ENCODE measurements around the gene DMKN. TPM values are rescaled to one million over a fixed set of nuclear protein-coding genes. Genes with fewer than 3 reads are reported as not detected.

Gene DMKN
- total and polyA plus RNA-seq, 2 of the 8 experiments (the other 6 are each of a cell fraction or from before 2014, with no cell fraction given), result 290 to 330 TPM

- TF ChIP-seq, protein P1, sequence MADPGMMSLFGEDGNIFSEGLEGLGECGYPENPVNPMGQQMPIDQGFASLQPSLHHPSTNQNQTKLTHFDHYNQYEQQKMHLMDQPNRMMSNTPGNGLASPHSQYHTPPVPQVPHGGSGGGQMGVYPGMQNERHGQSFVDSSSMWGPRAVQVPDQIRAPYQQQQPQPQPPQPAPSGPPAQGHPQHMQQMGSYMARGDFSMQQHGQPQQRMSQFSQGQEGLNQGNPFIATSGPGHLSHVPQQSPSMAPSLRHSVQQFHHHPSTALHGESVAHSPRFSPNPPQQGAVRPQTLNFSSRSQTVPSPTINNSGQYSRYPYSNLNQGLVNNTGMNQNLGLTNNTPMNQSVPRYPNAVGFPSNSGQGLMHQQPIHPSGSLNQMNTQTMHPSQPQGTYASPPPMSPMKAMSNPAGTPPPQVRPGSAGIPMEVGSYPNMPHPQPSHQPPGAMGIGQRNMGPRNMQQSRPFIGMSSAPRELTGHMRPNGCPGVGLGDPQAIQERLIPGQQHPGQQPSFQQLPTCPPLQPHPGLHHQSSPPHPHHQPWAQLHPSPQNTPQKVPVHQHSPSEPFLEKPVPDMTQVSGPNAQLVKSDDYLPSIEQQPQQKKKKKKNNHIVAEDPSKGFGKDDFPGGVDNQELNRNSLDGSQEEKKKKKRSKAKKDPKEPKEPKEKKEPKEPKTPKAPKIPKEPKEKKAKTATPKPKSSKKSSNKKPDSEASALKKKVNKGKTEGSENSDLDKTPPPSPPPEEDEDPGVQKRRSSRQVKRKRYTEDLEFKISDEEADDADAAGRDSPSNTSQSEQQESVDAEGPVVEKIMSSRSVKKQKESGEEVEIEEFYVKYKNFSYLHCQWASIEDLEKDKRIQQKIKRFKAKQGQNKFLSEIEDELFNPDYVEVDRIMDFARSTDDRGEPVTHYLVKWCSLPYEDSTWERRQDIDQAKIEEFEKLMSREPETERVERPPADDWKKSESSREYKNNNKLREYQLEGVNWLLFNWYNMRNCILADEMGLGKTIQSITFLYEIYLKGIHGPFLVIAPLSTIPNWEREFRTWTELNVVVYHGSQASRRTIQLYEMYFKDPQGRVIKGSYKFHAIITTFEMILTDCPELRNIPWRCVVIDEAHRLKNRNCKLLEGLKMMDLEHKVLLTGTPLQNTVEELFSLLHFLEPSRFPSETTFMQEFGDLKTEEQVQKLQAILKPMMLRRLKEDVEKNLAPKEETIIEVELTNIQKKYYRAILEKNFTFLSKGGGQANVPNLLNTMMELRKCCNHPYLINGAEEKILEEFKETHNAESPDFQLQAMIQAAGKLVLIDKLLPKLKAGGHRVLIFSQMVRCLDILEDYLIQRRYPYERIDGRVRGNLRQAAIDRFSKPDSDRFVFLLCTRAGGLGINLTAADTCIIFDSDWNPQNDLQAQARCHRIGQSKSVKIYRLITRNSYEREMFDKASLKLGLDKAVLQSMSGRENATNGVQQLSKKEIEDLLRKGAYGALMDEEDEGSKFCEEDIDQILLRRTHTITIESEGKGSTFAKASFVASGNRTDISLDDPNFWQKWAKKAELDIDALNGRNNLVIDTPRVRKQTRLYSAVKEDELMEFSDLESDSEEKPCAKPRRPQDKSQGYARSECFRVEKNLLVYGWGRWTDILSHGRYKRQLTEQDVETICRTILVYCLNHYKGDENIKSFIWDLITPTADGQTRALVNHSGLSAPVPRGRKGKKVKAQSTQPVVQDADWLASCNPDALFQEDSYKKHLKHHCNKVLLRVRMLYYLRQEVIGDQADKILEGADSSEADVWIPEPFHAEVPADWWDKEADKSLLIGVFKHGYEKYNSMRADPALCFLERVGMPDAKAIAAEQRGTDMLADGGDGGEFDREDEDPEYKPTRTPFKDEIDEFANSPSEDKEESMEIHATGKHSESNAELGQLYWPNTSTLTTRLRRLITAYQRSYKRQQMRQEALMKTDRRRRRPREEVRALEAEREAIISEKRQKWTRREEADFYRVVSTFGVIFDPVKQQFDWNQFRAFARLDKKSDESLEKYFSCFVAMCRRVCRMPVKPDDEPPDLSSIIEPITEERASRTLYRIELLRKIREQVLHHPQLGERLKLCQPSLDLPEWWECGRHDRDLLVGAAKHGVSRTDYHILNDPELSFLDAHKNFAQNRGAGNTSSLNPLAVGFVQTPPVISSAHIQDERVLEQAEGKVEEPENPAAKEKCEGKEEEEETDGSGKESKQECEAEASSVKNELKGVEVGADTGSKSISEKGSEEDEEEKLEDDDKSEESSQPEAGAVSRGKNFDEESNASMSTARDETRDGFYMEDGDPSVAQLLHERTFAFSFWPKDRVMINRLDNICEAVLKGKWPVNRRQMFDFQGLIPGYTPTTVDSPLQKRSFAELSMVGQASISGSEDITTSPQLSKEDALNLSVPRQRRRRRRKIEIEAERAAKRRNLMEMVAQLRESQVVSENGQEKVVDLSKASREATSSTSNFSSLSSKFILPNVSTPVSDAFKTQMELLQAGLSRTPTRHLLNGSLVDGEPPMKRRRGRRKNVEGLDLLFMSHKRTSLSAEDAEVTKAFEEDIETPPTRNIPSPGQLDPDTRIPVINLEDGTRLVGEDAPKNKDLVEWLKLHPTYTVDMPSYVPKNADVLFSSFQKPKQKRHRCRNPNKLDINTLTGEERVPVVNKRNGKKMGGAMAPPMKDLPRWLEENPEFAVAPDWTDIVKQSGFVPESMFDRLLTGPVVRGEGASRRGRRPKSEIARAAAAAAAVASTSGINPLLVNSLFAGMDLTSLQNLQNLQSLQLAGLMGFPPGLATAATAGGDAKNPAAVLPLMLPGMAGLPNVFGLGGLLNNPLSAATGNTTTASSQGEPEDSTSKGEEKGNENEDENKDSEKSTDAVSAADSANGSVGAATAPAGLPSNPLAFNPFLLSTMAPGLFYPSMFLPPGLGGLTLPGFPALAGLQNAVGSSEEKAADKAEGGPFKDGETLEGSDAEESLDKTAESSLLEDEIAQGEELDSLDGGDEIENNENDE (IDR thresholded peaks at IDR 0.05; ENCODE audit: insufficient replicate concordance, low read length), result no peak
Observed at GRCh38 chr19:35543280-35544109, 30.0 kb upstream of the DMKN start (continued).

All from H1 (cell line).